SK-N-SH (cell line): ENCODE measurements around the gene SF3B4. TPM values are rescaled to one million over a fixed set of nuclear protein-coding genes. Genes with fewer than 3 reads are reported as not detected.

Experiments
- CTCF ChIA-PET: fragments of 300-600, 350-600 bp; formaldehyde crosslinking; extraction: SDS; loops from one replicate; lab custom pipeline; 2021; lab: Yijun Ruan, JAX
- POLR2A ChIA-PET: fragments of 350-600 bp; sonication (Branson Sonifier 250); formaldehyde crosslinking; extraction: SDS; loops from one replicate; lab custom pipeline; 2020; ENCODE audit warnings: antibody characterized with exemption, inconsistent platforms; lab: Yijun Ruan, JAX
- DNase-seq: peaks from one replicate; pipeline ENCODE4 v3.0.0; 2012
- H2AFZ ChIP-seq: fragments of 200-600 bp; sonication (generic); 2 replicates; pipeline ENCODE4 v1.8.1; 2016; ENCODE audit warnings: antibody characterized with exemption, mild to moderate bottlenecking, low read depth
- H3F3A ChIP-seq: fragments of 200-600 bp; sonication (generic); replicated peaks from 2 replicates; pipeline ENCODE3; 2016; ENCODE audit warnings: antibody characterized with exemption, mild to moderate bottlenecking; ENCODE audit not compliant: insufficient read depth
- H3K27ac ChIP-seq, 2 experiments: fragments of 200-500 bp in 1 of 2; fragments of 200-600 bp in 1 of 2; sonication (Bioruptor generic) in 1 of 2; sonication (generic), shearing (Covaris generic) in 1 of 2; 2 replicates each; pipeline versions ENCODE4 v1.5.1 to v1.6.1; 2014 to 2016; ENCODE audit warnings: low read depth in 2 of 2, inconsistent platforms in 1 of 2, low read length in 1 of 2, mild to moderate bottlenecking in 1 of 2, mixed read lengths in 1 of 2
- H3K27me3 ChIP-seq: fragments of 200-600 bp; sonication (generic), shearing (Covaris generic); 2 replicates; pipeline ENCODE4 v1.6.1; 2016; ENCODE audit warnings: mixed run types; ENCODE audit not compliant: insufficient read depth
- H3K36me3 ChIP-seq, 2 experiments: fragments of 200-500 bp in 1 of 2; fragments of 200-600 bp in 1 of 2; sonication (Bioruptor generic) in 1 of 2; sonication (generic) in 1 of 2; replicated peaks in 1 of 2; 2 replicates each; pipeline versions ENCODE3 to v1.5.1; 2014 to 2016; ENCODE audit warnings: low read length in 1 of 2, mild to moderate bottlenecking in 1 of 2; ENCODE audit not compliant: insufficient read depth in 2 of 2, control insufficient read depth in 1 of 2
- H3K4me1 ChIP-seq, 2 experiments: fragments of 200-500 bp in 1 of 2; fragments of 200-600 bp in 1 of 2; sonication (Bioruptor generic) in 1 of 2; sonication (generic), shearing (Covaris generic) in 1 of 2; 2 replicates each; pipeline versions ENCODE4 v1.5.1 to v1.6.1; 2014 to 2016; ENCODE audit warnings: low read depth in 1 of 2, low read length in 1 of 2, mixed run types in 1 of 2; ENCODE audit not compliant: insufficient read depth in 2 of 2, control insufficient read depth in 1 of 2
- H3K4me2 ChIP-seq: fragments of 200-600 bp; sonication (generic), shearing (Covaris generic); 2 replicates; pipeline ENCODE4 v1.6.1; 2017; ENCODE audit warnings: mixed run types
- H3K4me3 ChIP-seq, 2 experiments: fragments of 200-500 bp in 1 of 2; fragments of 200-600 bp in 1 of 2; sonication (Bioruptor generic) in 1 of 2; sonication (generic), shearing (Covaris generic) in 1 of 2; 2 replicates each; pipeline versions ENCODE4 v1.5.1 to v1.8.1; 2014 to 2016; ENCODE audit warnings: low read depth in 2 of 2, inconsistent platforms in 1 of 2, low read length in 1 of 2, mild to moderate bottlenecking in 1 of 2, mixed read lengths in 1 of 2, moderate library complexity in 1 of 2
- H3K79me2 ChIP-seq: fragments of 200-600 bp; sonication (generic); 2 replicates; pipeline ENCODE4 v1.8.1; 2017; ENCODE audit warnings: mild to moderate bottlenecking; ENCODE audit not compliant: insufficient read depth
- H3K9ac ChIP-seq: fragments of 200-600 bp; sonication (generic); 2 replicates; pipeline ENCODE4 v1.6.1; 2017; ENCODE audit warnings: mixed run types
- H3K9me2 ChIP-seq: fragments of 200-600 bp; sonication (generic); 2 replicates; pipeline ENCODE4 v1.6.1; 2017; ENCODE audit warnings: mixed run types
- H3K9me3 ChIP-seq: fragments of 200-600 bp; sonication (generic); 2 replicates; pipeline ENCODE4 v1.6.1; 2017; ENCODE audit warnings: mixed run types, mild to moderate bottlenecking, moderate library complexity
- H4K20me1 ChIP-seq: fragments of 200-600 bp; sonication (generic); 2 replicates; pipeline ENCODE4 v1.6.1; 2017; ENCODE audit warnings: mild to moderate bottlenecking, mixed run types; ENCODE audit not compliant: insufficient read depth
- EZH2phosphoT487 ChIP-seq: fragments of 200-600 bp; sonication (generic); IDR thresholded peaks from 2 replicates; pipeline ENCODE4 v1.6.1; 2017; ENCODE audit warnings: low read depth, mixed run types, mild to moderate bottlenecking, antibody characterized with exemption, moderate library complexity, borderline replicate concordance
- FOSL2 ChIP-seq: IDR thresholded peaks from 2 replicates; pipeline ENCODE4 v1.4.0; 2012; ENCODE audit warnings: low read depth, mild to moderate bottlenecking, moderate library complexity, borderline replicate concordance
- FOXM1 ChIP-seq: IDR thresholded peaks from 2 replicates; pipeline ENCODE4 v1.4.0; 2012; ENCODE audit warnings: low read depth, mild to moderate bottlenecking
- GABPA ChIP-seq: IDR thresholded peaks from 2 replicates; pipeline ENCODE4 v1.4.0; 2012; ENCODE audit warnings: low read depth, mild to moderate bottlenecking
- GATA2 ChIP-seq: sonication (generic); formaldehyde crosslinking; IDR thresholded peaks from 2 replicates; pipeline ENCODE4 v1.5.0; 2020; ENCODE audit warnings: mild to moderate bottlenecking, missing genetic modification reagents
- JUND ChIP-seq: IDR thresholded peaks from 2 replicates; pipeline ENCODE4 v1.4.0; 2012
- MEF2A ChIP-seq: IDR thresholded peaks from 2 replicates; pipeline ENCODE4 v1.4.0; 2012; ENCODE audit warnings: low read depth, borderline replicate concordance
- MXI1 ChIP-seq: IDR thresholded peaks from 2 replicates; pipeline ENCODE4 v1.6.1; 2012; ENCODE audit warnings: mild to moderate bottlenecking, low read depth, low read length, improper control_type of control experiment
- NFIC ChIP-seq: IDR thresholded peaks from 2 replicates; pipeline ENCODE4 v1.4.0; 2012; ENCODE audit warnings: borderline replicate concordance
- NRF1 ChIP-seq: IDR thresholded peaks from 2 replicates; pipeline ENCODE4 v1.6.1; 2012; ENCODE audit warnings: low read depth, mild to moderate bottlenecking, low read length
- POLR2AphosphoS5 ChIP-seq: IDR thresholded peaks from 2 replicates; pipeline ENCODE4 v1.6.1; 2012; ENCODE audit warnings: low read depth, low read length
- RAD21 ChIP-seq: IDR thresholded peaks from 2 replicates; pipeline ENCODE4 v1.6.1; 2012; ENCODE audit warnings: mild to moderate bottlenecking, low read length
- RXRA ChIP-seq: IDR thresholded peaks from 2 replicates; pipeline ENCODE4 v1.4.0; 2012; ENCODE audit warnings: low read depth, mild to moderate bottlenecking, borderline replicate concordance
- SIN3A ChIP-seq: IDR thresholded peaks from 2 replicates; pipeline ENCODE4 v1.6.1; 2012; ENCODE audit warnings: low read depth, mild to moderate bottlenecking, low read length, moderate library complexity, borderline replicate concordance
- SMC3 ChIP-seq: IDR thresholded peaks from 2 replicates; pipeline ENCODE4 v1.6.1; 2012; ENCODE audit warnings: low read depth, low read length, improper control_type of control experiment
- TAF1 ChIP-seq: IDR thresholded peaks from 2 replicates; pipeline ENCODE4 v1.6.1; 2012; ENCODE audit warnings: low read depth, mild to moderate bottlenecking, low read length, moderate library complexity, borderline replicate concordance
- TCF12 ChIP-seq: IDR thresholded peaks from 2 replicates; pipeline ENCODE4 v1.4.0; 2012
- TEAD4 ChIP-seq: IDR thresholded peaks from 2 replicates; pipeline ENCODE4 v1.4.0; 2012; ENCODE audit warnings: mild to moderate bottlenecking, borderline replicate concordance; ENCODE audit not compliant: insufficient read depth
- YY1 ChIP-seq: IDR thresholded peaks from 2 replicates; pipeline ENCODE4 v1.4.0; 2012; ENCODE audit warnings: low read depth, mild to moderate bottlenecking
- WGBS: methylation state at CpG from one replicate; pipeline ENCODE4 v1.1.6; 2017; ENCODE audit warnings: low lambda C conversion rate; 5-methylcytosine and 5-hydroxymethylcytosine counted together
- polyA plus RNA-seq, 3 experiments: library from polyadenylated mRNA; depleted of rRNA; stranded (reverse); fragments of >200 nt; gene quantifications; 2 replicates each; pipeline ENCODE4 v1.2.3, GENCODE V29; 2012
- TF ChIP-seq, protein P1 (sequence below): IDR thresholded peaks from 2 replicates; pipeline ENCODE4 v1.4.0; 2012; ENCODE audit warnings: low read depth, borderline replicate concordance
- TF ChIP-seq, protein P2 (sequence below): IDR thresholded peaks from 2 replicates; pipeline ENCODE4 v1.6.1; 2012; ENCODE audit warnings: mild to moderate bottlenecking, low read depth, low read length, moderate library complexity
- TF ChIP-seq, protein P3 (sequence below): fragments of 150-350 bp; IDR thresholded peaks from 2 replicates; pipeline ENCODE4 v1.6.1; 2016; ENCODE audit warnings: mild to moderate bottlenecking, low read depth, low read length
- TF ChIP-seq, protein P4 (sequence below): IDR thresholded peaks from 2 replicates; pipeline ENCODE4 v1.4.0; 2012; ENCODE audit warnings: low read depth, borderline replicate concordance
- TF ChIP-seq, protein P5 (sequence below): IDR thresholded peaks from 2 replicates; pipeline ENCODE4; 2012

Gene SF3B4
- polyA plus RNA-seq, 1 of the 3 experiments (the other 2 are of a cell fraction) = 54.3 TPM

DNA sequence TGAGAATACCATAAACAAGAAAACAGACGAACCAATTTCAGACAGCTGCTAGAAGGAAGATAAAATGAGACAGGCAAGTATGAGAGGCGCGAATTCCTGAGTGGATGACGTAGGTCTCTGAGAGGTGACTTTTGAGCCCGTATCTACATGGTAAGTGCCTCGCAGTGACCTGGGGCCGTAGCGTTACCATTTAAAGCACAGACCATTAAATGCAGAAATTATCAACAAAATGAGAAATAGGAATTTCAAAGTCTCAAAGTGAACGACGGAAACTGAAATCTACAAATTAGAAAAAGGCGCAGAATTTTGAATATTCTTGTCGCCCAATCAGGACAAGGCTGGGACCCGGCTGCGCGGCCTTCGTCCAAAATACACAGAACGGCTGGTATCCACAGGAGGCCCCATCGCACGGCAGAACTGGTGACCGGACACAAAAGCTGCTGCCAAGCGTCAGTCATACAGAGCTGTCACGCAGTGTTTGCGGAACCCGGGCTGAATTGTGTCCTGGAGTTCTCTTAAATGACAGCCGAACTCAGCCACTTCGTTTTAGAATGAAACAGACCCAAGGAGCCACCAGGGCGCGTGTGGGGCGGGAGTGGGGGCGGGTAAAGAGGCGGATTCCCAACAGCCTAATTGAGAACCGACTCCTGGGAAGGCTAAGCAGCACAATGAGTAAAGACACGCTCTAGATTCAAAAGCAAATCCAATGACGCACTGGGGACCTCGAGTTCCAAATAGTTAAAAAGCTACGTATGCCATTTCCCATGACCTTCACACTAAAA, 42.1 kb downstream of the SF3B4 start:
- Histone ChIP-seq H3K27ac (peak overlapping the region; percentile 97 to 98), H3F3A (peaks cover 43% of the 10 kb centered on the region), H3K4me2 (peak overlapping the region; percentile 72), H3K27me3 (no peaks in the 10 kb centered on the region), H3K4me3 (peak overlapping the region; percentile 73 to 88), H3K4me1 (peaks cover 8 to 19% of the 10 kb centered on the region in 2 experiments; a peak in 3 of 4 replicates), H4K20me1 (peaks cover 20% of the 10 kb centered on the region; the same call in 1 of the 2 replicates), H3K9me3 (no peaks in the 10 kb centered on the region), H3K9ac (peak overlapping the region; percentile 95), H3K79me2 (peaks cover 30% of the 10 kb centered on the region), H3K9me2 (no peaks in the 10 kb centered on the region), H2AFZ (peak overlapping the region; percentile 31; the same call in 1 of the 2 replicates), H3K36me3 (no peaks in the 10 kb centered on the region)
- WGBS = 2% methylated on average over 30 of the region's 36 CpGs
- ChIA-PET CTCF (interaction anchor here (3.2 kb wide), 1 partner anchor 302 kb away, joined by 15 read pairs; no protein-coding TSS in a partner anchor), POLR2A (interaction anchor here (0.6 to 4.4 kb wide), 9 partner anchors 14 to 301 kb away, joined by 3 to 34 read pairs (median 13); partner anchors contain the start of genes BOLA1, PLEKHO1 and SF3B4)
- DNase-seq = peak; percentile 54
- TF ChIP-seq GATA2 (no peak), RAD21 (no peak), FOXM1 (no peak), POLR2AphosphoS5 (peak; percentile 67; the same call in 1 of the 2 replicates), SMC3 (no peak), SIN3A (peak; percentile 67; the same call in 1 of the 2 replicates), RXRA (no peak), JUND (no peak), NRF1 (peak; percentile 51), GABPA (no peak), NFIC (peak; percentile 68; the same call in 1 of the 2 replicates), MEF2A (no peak), TCF12 (peak; percentile 25; the same call in 1 of the 2 replicates), TEAD4 (no peak), YY1 (no peak), TAF1 (peak; percentile 53; the same call in 1 of the 2 replicates), FOSL2 (no peak), EZH2phosphoT487 (no peak), MXI1 (no peak; the same call in 1 of the 2 replicates)
- TF ChIP-seq, protein P1, sequence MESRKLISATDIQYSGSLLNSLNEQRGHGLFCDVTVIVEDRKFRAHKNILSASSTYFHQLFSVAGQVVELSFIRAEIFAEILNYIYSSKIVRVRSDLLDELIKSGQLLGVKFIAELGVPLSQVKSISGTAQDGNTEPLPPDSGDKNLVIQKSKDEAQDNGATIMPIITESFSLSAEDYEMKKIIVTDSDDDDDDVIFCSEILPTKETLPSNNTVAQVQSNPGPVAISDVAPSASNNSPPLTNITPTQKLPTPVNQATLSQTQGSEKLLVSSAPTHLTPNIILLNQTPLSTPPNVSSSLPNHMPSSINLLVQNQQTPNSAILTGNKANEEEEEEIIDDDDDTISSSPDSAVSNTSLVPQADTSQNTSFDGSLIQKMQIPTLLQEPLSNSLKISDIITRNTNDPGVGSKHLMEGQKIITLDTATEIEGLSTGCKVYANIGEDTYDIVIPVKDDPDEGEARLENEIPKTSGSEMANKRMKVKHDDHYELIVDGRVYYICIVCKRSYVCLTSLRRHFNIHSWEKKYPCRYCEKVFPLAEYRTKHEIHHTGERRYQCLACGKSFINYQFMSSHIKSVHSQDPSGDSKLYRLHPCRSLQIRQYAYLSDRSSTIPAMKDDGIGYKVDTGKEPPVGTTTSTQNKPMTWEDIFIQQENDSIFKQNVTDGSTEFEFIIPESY = peak; percentile 79; the same call in 1 of the 2 replicates
- TF ChIP-seq, protein P2, sequence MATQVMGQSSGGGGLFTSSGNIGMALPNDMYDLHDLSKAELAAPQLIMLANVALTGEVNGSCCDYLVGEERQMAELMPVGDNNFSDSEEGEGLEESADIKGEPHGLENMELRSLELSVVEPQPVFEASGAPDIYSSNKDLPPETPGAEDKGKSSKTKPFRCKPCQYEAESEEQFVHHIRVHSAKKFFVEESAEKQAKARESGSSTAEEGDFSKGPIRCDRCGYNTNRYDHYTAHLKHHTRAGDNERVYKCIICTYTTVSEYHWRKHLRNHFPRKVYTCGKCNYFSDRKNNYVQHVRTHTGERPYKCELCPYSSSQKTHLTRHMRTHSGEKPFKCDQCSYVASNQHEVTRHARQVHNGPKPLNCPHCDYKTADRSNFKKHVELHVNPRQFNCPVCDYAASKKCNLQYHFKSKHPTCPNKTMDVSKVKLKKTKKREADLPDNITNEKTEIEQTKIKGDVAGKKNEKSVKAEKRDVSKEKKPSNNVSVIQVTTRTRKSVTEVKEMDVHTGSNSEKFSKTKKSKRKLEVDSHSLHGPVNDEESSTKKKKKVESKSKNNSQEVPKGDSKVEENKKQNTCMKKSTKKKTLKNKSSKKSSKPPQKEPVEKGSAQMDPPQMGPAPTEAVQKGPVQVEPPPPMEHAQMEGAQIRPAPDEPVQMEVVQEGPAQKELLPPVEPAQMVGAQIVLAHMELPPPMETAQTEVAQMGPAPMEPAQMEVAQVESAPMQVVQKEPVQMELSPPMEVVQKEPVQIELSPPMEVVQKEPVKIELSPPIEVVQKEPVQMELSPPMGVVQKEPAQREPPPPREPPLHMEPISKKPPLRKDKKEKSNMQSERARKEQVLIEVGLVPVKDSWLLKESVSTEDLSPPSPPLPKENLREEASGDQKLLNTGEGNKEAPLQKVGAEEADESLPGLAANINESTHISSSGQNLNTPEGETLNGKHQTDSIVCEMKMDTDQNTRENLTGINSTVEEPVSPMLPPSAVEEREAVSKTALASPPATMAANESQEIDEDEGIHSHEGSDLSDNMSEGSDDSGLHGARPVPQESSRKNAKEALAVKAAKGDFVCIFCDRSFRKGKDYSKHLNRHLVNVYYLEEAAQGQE = peak; percentile 46; the same call in 1 of the 2 replicates
- TF ChIP-seq, protein P3, sequence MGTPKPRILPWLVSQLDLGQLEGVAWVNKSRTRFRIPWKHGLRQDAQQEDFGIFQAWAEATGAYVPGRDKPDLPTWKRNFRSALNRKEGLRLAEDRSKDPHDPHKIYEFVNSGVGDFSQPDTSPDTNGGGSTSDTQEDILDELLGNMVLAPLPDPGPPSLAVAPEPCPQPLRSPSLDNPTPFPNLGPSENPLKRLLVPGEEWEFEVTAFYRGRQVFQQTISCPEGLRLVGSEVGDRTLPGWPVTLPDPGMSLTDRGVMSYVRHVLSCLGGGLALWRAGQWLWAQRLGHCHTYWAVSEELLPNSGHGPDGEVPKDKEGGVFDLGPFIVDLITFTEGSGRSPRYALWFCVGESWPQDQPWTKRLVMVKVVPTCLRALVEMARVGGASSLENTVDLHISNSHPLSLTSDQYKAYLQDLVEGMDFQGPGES = no peak
- TF ChIP-seq, protein P4, sequence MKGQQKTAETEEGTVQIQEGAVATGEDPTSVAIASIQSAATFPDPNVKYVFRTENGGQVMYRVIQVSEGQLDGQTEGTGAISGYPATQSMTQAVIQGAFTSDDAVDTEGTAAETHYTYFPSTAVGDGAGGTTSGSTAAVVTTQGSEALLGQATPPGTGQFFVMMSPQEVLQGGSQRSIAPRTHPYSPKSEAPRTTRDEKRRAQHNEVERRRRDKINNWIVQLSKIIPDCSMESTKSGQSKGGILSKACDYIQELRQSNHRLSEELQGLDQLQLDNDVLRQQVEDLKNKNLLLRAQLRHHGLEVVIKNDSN = no peak
- TF ChIP-seq, protein P5, sequence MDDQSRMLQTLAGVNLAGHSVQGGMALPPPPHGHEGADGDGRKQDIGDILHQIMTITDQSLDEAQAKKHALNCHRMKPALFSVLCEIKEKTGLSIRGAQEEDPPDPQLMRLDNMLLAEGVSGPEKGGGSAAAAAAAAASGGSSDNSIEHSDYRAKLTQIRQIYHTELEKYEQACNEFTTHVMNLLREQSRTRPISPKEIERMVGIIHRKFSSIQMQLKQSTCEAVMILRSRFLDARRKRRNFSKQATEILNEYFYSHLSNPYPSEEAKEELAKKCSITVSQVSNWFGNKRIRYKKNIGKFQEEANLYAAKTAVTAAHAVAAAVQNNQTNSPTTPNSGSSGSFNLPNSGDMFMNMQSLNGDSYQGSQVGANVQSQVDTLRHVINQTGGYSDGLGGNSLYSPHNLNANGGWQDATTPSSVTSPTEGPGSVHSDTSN = peak; percentile 29; the same call in 1 of the 2 replicates
